ENCODE data around the gene PHF19.

Gene PHF19

GRCh38 chr9:120885958-120886357 lies 9.0 kb upstream of the PHF19 start:
- H4K20me1 ChIP-seq (ENCODE audit: insufficient read depth), result no peaks in the 10 kb centered on the region
- H3K27me3 ChIP-seq (ENCODE audit: insufficient read depth, low read depth), result no peaks in the 10 kb centered on the region
- no peak for TF ChIP-seq CTCF (conservative IDR thresholded peaks at IDR 0.05; ENCODE audit: low read depth, low read length)
- no peak overlapping the region for H3K27ac ChIP-seq
- H2AFZ ChIP-seq (ENCODE audit: low read depth), result no peak overlapping the region
- H3K4me2 ChIP-seq, result no peak overlapping the region
- no peaks in the 10 kb centered on the region for H3K36me3 ChIP-seq (ENCODE audit: insufficient read depth)
- H3K4me1 ChIP-seq (ENCODE audit: low read depth, poor library complexity, severe bottlenecking), result peaks cover 68% of the 10 kb centered on the region
- H3K9ac ChIP-seq, result no peak overlapping the region
- H3K4me3 ChIP-seq (IDR thresholded peaks at IDR 0.05; ENCODE audit: insufficient read depth, low read depth, low read length), result no peak overlapping the region
- H3K79me2 ChIP-seq (ENCODE audit: insufficient read depth, low read depth), result no peaks in the 10 kb centered on the region

- Histone ChIP-seq H3K4me1 (ENCODE audit: low read depth, poor library complexity, severe bottlenecking) (peaks cover 63% of the 10 kb centered on the region), H3K36me3 (ENCODE audit: insufficient read depth) (no peaks in the 10 kb centered on the region), H3K9ac (no peak overlapping the region), H4K20me1 (ENCODE audit: insufficient read depth) (no peaks in the 10 kb centered on the region), H3K4me3 (IDR thresholded peaks at IDR 0.05; ENCODE audit: insufficient read depth, low read depth, low read length) (no peak overlapping the region), H3K27me3 (ENCODE audit: insufficient read depth, low read depth) (no peaks in the 10 kb centered on the region), H3K27ac (no peak overlapping the region), H3K4me2 (no peak overlapping the region), H2AFZ (ENCODE audit: low read depth) (no peak overlapping the region), H3K79me2 (ENCODE audit: insufficient read depth, low read depth) (no peaks in the 10 kb centered on the region)
- no peak for TF ChIP-seq CTCF (conservative IDR thresholded peaks at IDR 0.05; ENCODE audit: low read depth, low read length)
Observed at GRCh38 chr9:120885457-120885856, 8.5 kb upstream of the PHF19 start.

GRCh38 chr9:120883608-120883996 lies 6.6 kb upstream of the PHF19 start:
- peaks cover 65% of the 10 kb centered on the region for H3K4me1 ChIP-seq (ENCODE audit: low read depth, poor library complexity, severe bottlenecking)
- no peak for TF ChIP-seq CTCF (conservative IDR thresholded peaks at IDR 0.05; ENCODE audit: low read depth, low read length)
- H3K79me2 ChIP-seq (ENCODE audit: insufficient read depth, low read depth), result peaks cover 3% of the 10 kb centered on the region; the same call in 1 of the 2 replicates
- H3K9ac ChIP-seq, result no peak overlapping the region
- no peak overlapping the region for H3K4me3 ChIP-seq (IDR thresholded peaks at IDR 0.05; ENCODE audit: insufficient read depth, low read depth, low read length)
- H3K4me2 ChIP-seq, result peak overlapping the region; percentile 60
- no peak overlapping the region for H2AFZ ChIP-seq (ENCODE audit: low read depth)
- H3K36me3 ChIP-seq (ENCODE audit: insufficient read depth), result no peaks in the 10 kb centered on the region
- no peak overlapping the region; the same call in 1 of the 2 replicates for H3K27ac ChIP-seq
- H4K20me1 ChIP-seq (ENCODE audit: insufficient read depth), result no peaks in the 10 kb centered on the region
- H3K27me3 ChIP-seq (ENCODE audit: insufficient read depth, low read depth), result no peaks in the 10 kb centered on the region

GRCh38 chr9:120882935-120883607 lies 6.1 kb upstream of the PHF19 start:
- H3K4me3 ChIP-seq (IDR thresholded peaks at IDR 0.05; ENCODE audit: insufficient read depth, low read depth, low read length), result no peak overlapping the region
- no peak for TF ChIP-seq CTCF (conservative IDR thresholded peaks at IDR 0.05; ENCODE audit: low read depth, low read length)
- no peaks in the 10 kb centered on the region for H4K20me1 ChIP-seq (ENCODE audit: insufficient read depth)
- H3K4me1 ChIP-seq (ENCODE audit: low read depth, poor library complexity, severe bottlenecking), result peaks cover 70% of the 10 kb centered on the region
- H2AFZ ChIP-seq (ENCODE audit: low read depth), result peak overlapping the region; percentile 34; the same call in 1 of the 2 replicates
- peaks cover 6% of the 10 kb centered on the region; the same call in 1 of the 2 replicates for H3K79me2 ChIP-seq (ENCODE audit: insufficient read depth, low read depth)
- peak overlapping the region; percentile 50; the same call in 1 of the 2 replicates for H3K27ac ChIP-seq
- H3K9ac ChIP-seq, result peak overlapping the region; percentile 18; the same call in 1 of the 2 replicates
- H3K4me2 ChIP-seq, result peak overlapping the region; percentile 60
- H3K27me3 ChIP-seq (ENCODE audit: insufficient read depth, low read depth), result no peaks in the 10 kb centered on the region
- no peaks in the 10 kb centered on the region for H3K36me3 ChIP-seq (ENCODE audit: insufficient read depth)

Data from KMS-11 (cell line).